Suppressor macrophage treated with lipopolysaccharide for 4 hours (primary cell): ENCODE results near the gene MRPL58.
"Not testable (repeated sequence)": the region's sequence is repeated elsewhere in the genome, so short reads cannot be mapped to it uniquely, and the experiment has no call there.

Experiments used
- DNase-seq: peaks from one replicate; pipeline ENCODE4 v3.0.0-alpha.2; 2020

Gene MRPL58

GRCh38 chr17:75012346-75013091, at the start of gene MRPL58:
Gene MRPL58, plus strand, starts transcription at chr17:75012670. Its CDS starts 17 bp downstream, at chr17:75012687.
- DNase-seq: peak; percentile 88

GRCh38 chr17:74963656-74964055, 48.8 kb upstream of the MRPL58 start:
- no peak for DNase-seq

- DNase-seq: no peak
Measured at GRCh38 chr17:74964246-74964761, 48.2 kb upstream of the MRPL58 start.

- DNase-seq: no peak
Measured at GRCh38 chr17:74964988-74965622, 47.4 kb upstream of the MRPL58 start.

GRCh38 chr17:74968361-74968780, 44.1 kb upstream of the MRPL58 start:
- no peak for DNase-seq

- not testable (repeated sequence) for DNase-seq
Measured at GRCh38 chr17:74969501-74969900, 43.0 kb upstream of the MRPL58 start.

GRCh38 chr17:74970395-74970794, 42.1 kb upstream of the MRPL58 start:
- no peak for DNase-seq

GRCh38 chr17:74971069-74971841, 41.2 kb upstream of the MRPL58 start:
- no peak for DNase-seq

GRCh38 chr17:74971842-74972106, 40.7 kb upstream of the MRPL58 start:
- DNase-seq: no peak

- peak; percentile 20 for DNase-seq
Measured at GRCh38 chr17:74972107-74972972, 40.1 kb upstream of the MRPL58 start, which contains the start of gene HID1. Gene HID1, minus strand, starts transcription at chr17:74972759. Its CDS starts 103 bp downstream, at chr17:74972656.

GRCh38 chr17:74972973-74973328, 39.5 kb upstream of the MRPL58 start:
- DNase-seq: no peak

- no peak for DNase-seq
Measured at GRCh38 chr17:74975943-74976342, 36.5 kb upstream of the MRPL58 start.

GRCh38 chr17:74977802-74978201, 34.7 kb upstream of the MRPL58 start:
- no peak for DNase-seq

- no peak for DNase-seq
Measured at GRCh38 chr17:74978240-74978639, 34.2 kb upstream of the MRPL58 start.

- DNase-seq: no peak
Measured at GRCh38 chr17:74979408-74980146, 32.9 kb upstream of the MRPL58 start.

- no peak for DNase-seq
Measured at GRCh38 chr17:74981318-74981978, 31.0 kb upstream of the MRPL58 start.

GRCh38 chr17:74981979-74982662, 30.3 kb upstream of the MRPL58 start:
- DNase-seq: peak; percentile 43

- DNase-seq: not testable (repeated sequence)
Measured at GRCh38 chr17:74982663-74983313, 29.7 kb upstream of the MRPL58 start.

GRCh38 chr17:74986206-74986576, 26.3 kb upstream of the MRPL58 start:
- DNase-seq: no peak

- peak; percentile 97 for DNase-seq
Measured at GRCh38 chr17:74987418-74987908, 25.0 kb upstream of the MRPL58 start, which contains the start of gene CDR2L. Gene CDR2L, plus strand, starts transcription at chr17:74987632. Its CDS starts 412 bp downstream, at chr17:74988044.
